Epithelial cell of prostate (primary cell): Measurements from ENCODE around the gene RC3H2.
"Not testable (repeated sequence)": the region's sequence is repeated elsewhere in the genome, so short reads cannot be mapped to it uniquely, and the experiment has no call there.

Source experiments
- DNase-seq: peaks from one replicate; pipeline ENCODE4 v3.0.0-alpha.2; 2011; ENCODE audit warnings: low read depth, low spot score
- H3K27ac ChIP-seq: fragments of 450-650 bp; 2 replicates; pipeline ENCODE4 v1.5.1; 2017; ENCODE audit warnings: mild to moderate bottlenecking

The RC3H2 gene

DNA sequence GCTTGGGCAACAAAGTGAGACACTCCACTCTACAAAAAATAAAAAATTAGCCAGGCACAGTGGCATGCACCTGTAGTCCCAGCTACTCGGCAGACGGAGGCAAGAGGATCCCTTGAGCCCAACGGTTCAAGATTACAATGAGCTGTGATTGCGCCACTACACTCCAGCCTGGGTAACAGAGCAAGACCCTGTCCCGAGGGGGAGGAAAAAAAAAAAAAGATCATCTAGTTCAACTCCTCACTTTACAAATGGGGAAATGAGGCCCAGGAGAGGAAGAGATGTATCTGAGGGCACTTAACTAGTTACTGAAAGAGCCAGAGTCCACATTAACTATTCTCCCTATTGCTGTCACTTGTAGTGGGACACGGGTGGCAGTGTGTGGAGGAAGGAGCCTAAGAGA lies 90.6 kb downstream of the RC3H2 start:
- H3K27ac ChIP-seq = no peak overlapping the region
- DNase-seq = no peak

DNA sequence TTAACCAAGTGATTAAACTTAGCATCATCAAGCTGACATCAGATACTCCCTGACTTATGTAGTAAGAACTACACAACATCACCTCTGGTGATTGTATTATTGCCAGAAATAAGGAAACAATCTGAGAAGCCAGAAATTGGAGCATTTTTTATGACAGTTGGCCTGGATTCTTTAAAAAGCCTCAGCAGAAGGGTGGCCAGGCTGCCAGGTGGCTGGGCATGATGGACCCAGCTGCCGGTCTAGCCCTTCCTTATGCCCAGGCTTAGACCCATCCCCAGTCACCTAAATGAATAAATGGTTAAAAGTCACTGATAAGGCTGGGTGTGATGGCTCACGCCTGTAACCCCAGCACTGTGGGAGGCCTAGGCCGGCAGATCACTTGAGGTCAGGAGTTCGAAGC lies 92.4 kb downstream of the RC3H2 start:
- H3K27ac ChIP-seq = no peak overlapping the region

DNA sequence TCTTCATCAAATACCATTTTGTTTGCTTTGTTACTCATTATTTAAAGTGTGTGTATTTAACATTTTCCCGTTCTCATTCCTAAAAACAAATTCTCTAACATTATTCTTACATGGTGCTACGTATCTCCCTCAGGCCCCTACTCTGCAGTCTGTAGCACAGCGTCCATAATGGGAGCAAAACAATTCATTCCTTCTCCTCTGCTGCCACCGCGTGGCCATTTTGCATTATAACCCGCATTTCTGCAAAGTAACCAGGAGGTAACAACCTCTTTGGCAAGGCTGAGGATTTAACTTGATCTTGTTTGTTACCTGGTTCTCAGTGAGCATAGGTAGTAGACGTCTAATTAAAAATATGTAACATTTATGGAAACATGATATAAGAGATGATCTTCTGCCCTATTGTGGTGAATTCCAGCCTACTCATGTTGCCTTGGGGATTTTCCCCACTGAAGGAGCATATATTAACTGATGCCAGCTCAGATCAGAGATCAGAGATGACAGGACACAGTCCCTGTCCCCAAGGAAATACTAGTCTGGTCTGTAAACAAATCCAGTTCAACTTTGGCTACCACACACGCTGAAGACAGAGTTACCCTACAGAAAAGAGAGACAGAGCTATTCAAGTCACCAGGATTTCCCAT lies 94.7 kb downstream of the RC3H2 start:
- no peak overlapping the region for H3K27ac ChIP-seq
- DNase-seq = no peak

More for the DNA sequence above, 92.4 kb downstream of the RC3H2 start:
- DNase-seq = no peak

DNA sequence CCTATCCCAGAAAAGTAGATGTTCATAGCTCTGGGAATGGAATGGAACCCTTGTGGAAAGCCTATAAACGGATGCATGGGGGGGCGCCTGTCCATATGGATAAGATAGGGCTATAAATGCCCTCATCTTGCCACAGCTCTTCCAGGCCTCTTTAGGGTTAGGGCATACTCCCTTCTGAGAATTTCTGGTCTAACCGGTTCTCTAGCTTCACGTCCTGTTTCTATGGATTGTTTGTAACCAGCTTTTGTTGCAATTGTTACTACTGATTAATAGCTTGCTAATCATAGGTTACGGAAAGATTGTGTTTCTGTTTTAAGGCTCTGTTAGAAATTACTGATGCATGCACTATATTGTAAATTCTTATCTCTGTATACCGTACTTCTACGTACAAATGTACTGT lies 95.9 kb downstream of the RC3H2 start:
- not testable (repeated sequence) for DNase-seq, H3K27ac ChIP-seq

DNA sequence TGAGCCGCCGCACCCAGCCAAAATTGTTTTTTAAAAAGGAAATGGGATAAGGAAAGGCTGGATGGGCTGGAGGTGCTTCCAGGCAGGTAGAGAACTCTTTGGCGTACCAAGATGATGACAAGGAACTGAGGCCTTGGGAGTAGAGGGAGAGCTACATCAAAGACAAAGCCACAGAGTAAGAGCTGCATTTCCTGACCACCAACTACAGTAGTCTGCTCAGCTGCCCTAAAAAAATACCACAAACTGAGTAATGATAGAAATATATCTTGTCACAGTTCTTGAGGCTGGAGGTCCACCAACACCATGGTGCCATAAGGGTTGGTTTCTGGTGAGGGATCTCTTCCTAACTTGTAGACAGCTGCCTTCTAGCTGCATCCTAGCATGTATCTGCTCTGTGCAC lies 97.0 kb downstream of the RC3H2 start:
- DNase-seq = no peak

DNA sequence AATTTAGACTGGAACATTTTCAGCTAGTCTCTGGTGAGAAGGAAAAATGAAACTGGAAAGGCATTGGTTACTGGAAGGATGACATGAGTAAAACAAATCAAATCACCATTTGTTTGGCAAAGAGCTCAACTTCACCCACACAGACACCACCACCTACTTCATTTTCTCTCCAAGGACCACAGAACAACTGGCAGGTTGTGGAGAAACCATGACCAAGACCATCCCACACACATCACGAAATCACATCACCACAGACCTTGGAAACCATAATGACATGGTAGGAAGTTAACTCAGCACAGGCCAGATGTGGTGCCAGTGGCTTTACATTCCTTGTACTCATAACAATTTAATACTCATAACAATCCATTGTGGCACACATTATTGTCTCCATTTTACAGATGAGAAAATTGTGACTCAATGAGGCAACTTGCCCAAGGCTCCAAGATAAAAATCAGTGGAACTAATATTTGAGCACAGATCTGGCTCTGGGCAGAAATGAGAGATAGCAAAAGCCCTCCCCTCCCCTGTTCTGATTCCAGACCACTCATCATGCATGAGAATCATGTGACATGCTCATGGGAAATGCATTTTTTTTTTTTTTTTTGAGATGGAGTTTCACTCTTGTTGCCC lies 97.8 kb downstream of the RC3H2 start:
- no peak for DNase-seq

More for the DNA sequence above, 97.0 kb downstream of the RC3H2 start:
- H3K27ac ChIP-seq = no peak overlapping the region

DNA sequence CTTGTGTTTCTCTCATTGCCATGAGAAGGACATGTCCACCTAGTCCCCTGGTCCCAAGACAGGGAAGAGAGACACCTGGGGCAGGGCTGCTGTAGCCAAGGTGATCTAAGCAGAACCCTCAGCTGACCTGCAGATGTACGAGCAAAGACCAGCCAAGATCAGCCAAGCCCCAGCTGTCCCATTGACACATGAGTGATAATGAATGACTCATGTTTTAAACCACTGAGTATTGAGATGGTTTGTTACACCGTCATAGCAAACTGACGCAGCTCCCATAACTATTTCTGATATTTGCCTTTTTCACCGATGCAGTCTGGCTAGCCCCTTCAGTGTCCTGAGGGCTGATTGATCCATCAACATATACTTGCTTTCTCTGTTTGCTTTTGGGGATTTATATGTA lies 98.5 kb downstream of the RC3H2 start:
- no peak overlapping the region for H3K27ac ChIP-seq
- DNase-seq = no peak

More for the DNA sequence above, 97.8 kb downstream of the RC3H2 start:
- no peak overlapping the region for H3K27ac ChIP-seq

DNA sequence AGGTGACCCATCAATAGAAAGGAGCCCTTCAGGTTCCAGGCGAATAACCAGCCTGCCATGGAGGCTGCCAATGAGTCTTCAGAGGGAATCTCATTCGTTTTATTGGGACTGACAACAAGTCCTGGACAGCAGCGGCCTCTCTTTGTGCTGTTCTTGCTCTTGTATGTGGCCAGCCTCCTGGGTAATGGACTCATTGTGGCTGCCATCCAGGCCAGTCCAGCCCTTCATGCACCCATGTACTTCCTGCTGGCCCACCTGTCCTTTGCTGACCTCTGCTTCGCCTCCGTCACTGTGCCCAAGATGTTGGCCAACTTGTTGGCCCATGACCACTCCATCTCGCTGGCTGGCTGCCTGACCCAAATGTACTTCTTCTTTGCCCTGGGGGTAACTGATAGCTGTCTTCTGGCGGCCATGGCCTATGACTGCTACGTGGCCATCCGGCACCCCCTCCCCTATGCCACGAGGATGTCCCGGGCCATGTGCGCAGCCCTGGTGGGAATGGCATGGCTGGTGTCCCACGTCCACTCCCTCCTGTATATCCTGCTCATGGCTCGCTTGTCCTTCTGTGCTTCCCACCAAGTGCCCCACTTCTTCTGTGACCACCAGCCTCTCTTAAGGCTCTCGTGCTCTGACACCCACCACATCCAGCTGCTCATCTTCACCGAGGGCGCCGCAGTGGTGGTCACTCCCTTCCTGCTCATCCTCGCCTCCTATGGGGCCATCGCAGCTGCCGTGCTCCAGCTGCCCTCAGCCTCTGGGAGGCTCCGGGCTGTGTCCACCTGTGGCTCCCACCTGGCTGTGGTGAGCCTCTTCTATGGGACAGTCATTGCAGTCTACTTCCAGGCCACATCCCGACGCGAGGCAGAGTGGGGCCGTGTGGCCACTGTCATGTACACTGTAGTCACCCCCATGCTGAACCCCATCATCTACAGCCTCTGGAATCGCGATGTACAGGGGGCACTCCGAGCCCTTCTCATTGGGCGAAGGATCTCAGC lies 104.8 kb downstream of the RC3H2 start, which contains the start of gene OR1K1:
Gene OR1K1, plus strand, starts transcription at position 58 of the 995 bp plus-strand sequence. Its CDS starts 0 bp downstream, at position 58.
- no peak for DNase-seq
- no peak within 1 kb of the TSS for H3K27ac ChIP-seq

DNA sequence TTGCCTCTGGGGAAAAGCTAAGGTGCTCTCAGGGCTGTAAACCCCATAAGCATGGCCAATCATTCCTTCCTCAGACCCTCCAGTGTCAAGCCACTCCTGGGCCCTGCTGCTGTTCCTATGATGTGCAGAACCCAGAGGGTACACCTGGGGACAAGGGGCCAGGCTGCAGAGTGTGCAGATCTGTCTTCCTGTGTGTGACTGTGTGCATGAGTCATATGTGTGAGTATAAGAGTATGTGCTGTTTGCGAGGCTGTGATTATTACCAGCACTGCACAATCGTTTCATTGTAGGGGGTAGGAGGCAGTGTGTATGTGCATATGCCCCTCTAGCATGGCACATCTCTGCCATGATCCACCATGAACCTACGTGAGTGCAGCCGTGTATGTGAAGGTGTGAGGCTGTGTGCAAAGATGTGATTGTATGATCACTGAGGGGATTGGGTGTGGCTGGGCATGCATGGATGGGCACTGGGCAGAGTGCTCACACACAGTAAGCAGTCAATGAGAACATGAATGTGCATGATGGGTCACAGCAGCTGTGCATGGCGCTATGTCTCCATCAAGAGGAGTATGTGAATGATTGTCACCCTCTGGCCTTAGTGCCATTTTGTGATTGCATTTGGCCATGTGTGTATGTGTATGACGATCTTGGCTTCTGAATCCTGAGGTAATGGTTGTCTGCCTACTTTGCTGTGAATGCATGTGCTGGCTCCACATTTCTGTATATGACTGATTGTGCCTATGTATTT lies 107.7 kb downstream of the RC3H2 start:
- no peak for DNase-seq
- no peak overlapping the region for H3K27ac ChIP-seq
